GM12891 (cell line): ENCODE measurements around the gene SENP1.

Experiments
- POLR2A ChIP-seq: IDR thresholded peaks from 2 replicates; pipeline ENCODE4 v1.6.1; 2011; ENCODE audit warnings: low read depth, low read length, control low read depth
- POLR2AphosphoS5 ChIP-seq: IDR thresholded peaks from 2 replicates; pipeline ENCODE4 v1.6.1; 2011; ENCODE audit warnings: low read depth, low read length, control low read depth
- POU2F2 ChIP-seq: IDR thresholded peaks from 2 replicates; pipeline ENCODE4 v1.6.1; 2011; ENCODE audit warnings: low read depth, mild to moderate bottlenecking, control low read depth, low read length, moderate library complexity
- TAF1 ChIP-seq: IDR thresholded peaks from 2 replicates; pipeline ENCODE4 v1.6.1; 2011; ENCODE audit warnings: low read depth, low read length, control low read depth

GRCh38 chr12:48004053-48004941, 101.6 kb downstream of the SENP1 start, which contains the start of gene COL2A1:
- no peak for TF ChIP-seq POLR2A
- no peak for TF ChIP-seq POLR2AphosphoS5
- TF ChIP-seq TAF1 = no peak
- no peak for TF ChIP-seq POU2F2
